A549 (cell line): ENCODE data around the gene GULP1. TPM values are rescaled to one million over a fixed set of nuclear protein-coding genes. Genes with fewer than 3 reads are reported as not detected.

Experiments used
- ATAC-seq, 2 experiments: fragments of 200-7000 bp in 1 of 2; fragments of >200 bp in 1 of 2; cut with Nextera tagmentation in 1 of 2; cut with Tn5 transposase in 1 of 2; 3 replicates each; pipeline versions ENCODE4 v1.8.0 to v1.9.1; 2018 to 2020; ENCODE audit warnings: mild to moderate bottlenecking in 1 of 2, moderate library complexity in 1 of 2
- CTCF ChIA-PET: fragments of 300-600 bp; sonication (Branson Sonifier 250); formaldehyde crosslinking; extraction: SDS; loops from one replicate; lab custom pipeline; 2021; ENCODE audit warnings: antibody characterized with exemption, inconsistent platforms; lab: Yijun Ruan, JAX
- POLR2A ChIA-PET: fragments of 350-600 bp; formaldehyde crosslinking; extraction: SDS; loops from one replicate; lab custom pipeline; 2021; ENCODE audit warnings: antibody characterized with exemption, inconsistent platforms; lab: Yijun Ruan, JAX
- DNase-seq, 2 experiments: peaks; one replicate each; pipeline versions ENCODE4 v3.0.0 to v3.0.0-alpha.2; 2011 to 2016; ENCODE audit warnings: low read depth in 1 of 2, low spot score in 1 of 2
- FAIRE-seq: peaks from 2 replicates; lab custom pipeline; 2011; peaks lifted over from hg19 to GRCh38; lab: Jason Lieb, UNC
- H3K27ac ChIP-seq, 2 experiments: fragments of >200 bp; sonication (Bioruptor Twin); formaldehyde crosslinking; 3 replicates each; pipeline ENCODE4 v1.5.1; 2016 to 2017
- H3K4me1 ChIP-seq: fragments of >200 bp; sonication (Bioruptor Twin); formaldehyde crosslinking; 3 replicates; pipeline ENCODE4 v1.6.1; 2016
- H3K4me2 ChIP-seq: fragments of >200 bp; sonication (Bioruptor Twin); formaldehyde crosslinking; 3 replicates; pipeline ENCODE4 v1.6.1; 2016
- H3K4me3 ChIP-seq: fragments of >200 bp; sonication (Bioruptor Twin); formaldehyde crosslinking; 3 replicates; pipeline ENCODE4 v1.5.1; 2016
- H3K9me3 ChIP-seq: fragments of >200 bp; sonication (Bioruptor Twin); formaldehyde crosslinking; 3 replicates; pipeline ENCODE4 v1.6.1; 2016
- BHLHE40 ChIP-seq: IDR thresholded peaks from 2 replicates; pipeline ENCODE4 v1.6.1; 2012; ENCODE audit warnings: low read depth, low read length, inconsistent platforms
- CBX8 ChIP-seq: fragments of 200-600 bp; sonication (generic); IDR thresholded peaks from 2 replicates; pipeline ENCODE4 v1.6.1; 2016
- CHD2 ChIP-seq: fragments of 150-350 bp; IDR thresholded peaks from 2 replicates; pipeline ENCODE4 v1.6.1; 2014; ENCODE audit warnings: low read length; ENCODE audit not compliant: partially characterized antibody
- EHF ChIP-seq: fragments of 250-450 bp; sonication (Bioruptor Pico); IDR thresholded peaks from 2 replicates; pipeline ENCODE4 v1.5.0; 2020; ENCODE audit warnings: mild to moderate bottlenecking
- EP300 ChIP-seq, 2 experiments: fragments of >200 bp; sonication (Bioruptor Twin); formaldehyde crosslinking; IDR thresholded peaks; 2 replicates in 1 of 2; 3 replicates in 1 of 2; pipeline ENCODE4 v1.6.1; 2016 to 2017
- GATA3 ChIP-seq: IDR thresholded peaks from 2 replicates; pipeline ENCODE4 v1.6.1; 2012; ENCODE audit warnings: borderline replicate concordance
- HMGXB4 ChIP-seq: fragments of 250-450 bp; sonication (Bioruptor Pico); IDR thresholded peaks from 2 replicates; pipeline ENCODE4 v1.5.0; 2021; ENCODE audit warnings: mild to moderate bottlenecking, moderate library complexity, borderline replicate concordance
- HOXB5 ChIP-seq: fragments of 250-450 bp; sonication (Bioruptor Pico); IDR thresholded peaks from 2 replicates; pipeline ENCODE4 v1.5.0; 2020; ENCODE audit warnings: mild to moderate bottlenecking, moderate library complexity
- JUN ChIP-seq, 2 experiments: fragments of >200 bp; sonication (Bioruptor Twin); formaldehyde crosslinking; IDR thresholded peaks; 2 replicates in 1 of 2; 3 replicates in 1 of 2; pipeline ENCODE4 v1.6.1; 2016 to 2017
- KDM5A ChIP-seq: fragments of 200-600 bp; sonication (generic); IDR thresholded peaks from 2 replicates; pipeline ENCODE4 v1.6.1; 2016; ENCODE audit warnings: antibody characterized with exemption, mild to moderate bottlenecking
- NFE2L2 ChIP-seq: fragments of 150-350 bp; conservative IDR thresholded peaks from 2 replicates; pipeline ENCODE4 v1.6.1; 2014; ENCODE audit warnings: low read length
- NPAS2 ChIP-seq: fragments of 250-450 bp; sonication (Bioruptor Pico); IDR thresholded peaks from 2 replicates; pipeline ENCODE4 v1.8.0; 2022; ENCODE audit warnings: mild to moderate bottlenecking, moderate library complexity, borderline replicate concordance
- NR3C1 ChIP-seq: fragments of >200 bp; sonication (Bioruptor Twin); formaldehyde crosslinking; IDR thresholded peaks from 3 replicates; pipeline ENCODE4 v1.6.1; 2017
- POLR2A ChIP-seq: IDR thresholded peaks from 2 replicates; pipeline ENCODE4 v1.6.1; 2012; ENCODE audit warnings: mild to moderate bottlenecking, low read length
- RARB ChIP-seq: fragments of 250-450 bp; sonication (Bioruptor Pico); IDR thresholded peaks from 2 replicates; pipeline ENCODE4 v1.8.0; 2021; ENCODE audit warnings: mild to moderate bottlenecking, moderate library complexity
- RFX5 ChIP-seq: fragments of 450-650 bp; IDR thresholded peaks from 2 replicates; pipeline ENCODE4 v1.7.1; 2014; ENCODE audit warnings: antibody characterized with exemption, mild to moderate bottlenecking, moderate library complexity
- RNF2 ChIP-seq: fragments of 200-600 bp; sonication (generic); IDR thresholded peaks from 2 replicates; pipeline ENCODE4 v1.6.1; 2016; ENCODE audit warnings: low read depth, mild to moderate bottlenecking, antibody characterized with exemption, moderate library complexity, borderline replicate concordance
- ZC3H11A ChIP-seq: fragments of 450-650 bp; IDR thresholded peaks from 2 replicates; pipeline ENCODE4 v1.6.1; 2014; ENCODE audit warnings: antibody characterized with exemption, mild to moderate bottlenecking
- ZFP36 ChIP-seq: fragments of 450-650 bp; IDR thresholded peaks from 2 replicates; pipeline ENCODE4 v1.6.1; 2014; ENCODE audit warnings: borderline replicate concordance; ENCODE audit not compliant: partially characterized antibody
- WGBS: methylation state at CpG from one replicate; pipeline ENCODE4 v1.1.6; 2017; ENCODE audit errors: missing lambda C conversion rate; 5-methylcytosine and 5-hydroxymethylcytosine counted together
- polyA plus RNA-seq, 4 experiments: library from polyadenylated mRNA; depleted of rRNA in 3 of 4; stranded (reverse); fragments of >200 nt; fragmentation: RNase III in 1 of 4; extraction: RNeasy Plus Mini Kit Qiagen cat#74134 plus additional on column Dnase treatment in 1 of 4; gene quantifications; 2 replicates in 3 of 4; 3 replicates in 1 of 4; pipeline ENCODE4 v1.2.3, GENCODE V29; 2011 to 2017
- TF ChIP-seq, protein P1 (sequence below): fragments of 200-600 bp; sonication (generic); IDR thresholded peaks from 2 replicates; pipeline ENCODE4 v1.6.1; 2016; ENCODE audit warnings: antibody characterized with exemption, mild to moderate bottlenecking, moderate library complexity
- TF ChIP-seq, protein P2 (sequence below): fragments of 150-350 bp; IDR thresholded peaks from 2 replicates; pipeline ENCODE4 v1.6.1; 2014; ENCODE audit warnings: low read depth, mild to moderate bottlenecking, low read length

GULP1 gene
- polyA plus RNA-seq, 2 of the 4 experiments (the other 2 are of a cell fraction): 30.7 to 89.2 TPM

DNA sequence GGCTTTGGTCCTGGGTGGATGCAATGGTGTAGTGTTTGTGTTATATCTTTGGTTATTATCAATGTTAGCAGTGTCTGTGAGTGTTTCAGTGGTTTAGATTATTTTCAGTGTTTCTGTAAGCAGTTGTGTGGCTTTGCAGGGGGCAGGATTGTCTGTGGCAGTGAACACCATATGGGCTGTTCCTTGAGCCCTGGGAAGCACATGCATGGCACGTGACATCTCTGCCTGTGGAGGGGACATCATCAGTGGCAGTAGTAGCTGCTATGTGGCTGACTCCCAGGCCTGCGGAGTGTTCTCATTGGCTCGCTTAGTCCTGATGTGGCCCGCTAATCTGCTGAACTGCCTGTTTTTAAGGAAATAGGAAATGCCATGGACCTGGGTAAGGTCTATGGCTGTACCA lies 327.5 kb downstream of the GULP1 start (continued):
- no peak for TF ChIP-seq HMGXB4 (CRISPR knock-in tag)
- TF ChIP-seq NPAS2 (CRISPR knock-in tag): no peak
- no peak for TF ChIP-seq RNF2
- no peak for TF ChIP-seq EHF (CRISPR knock-in tag)
- no peak for TF ChIP-seq KDM5A

DNA sequence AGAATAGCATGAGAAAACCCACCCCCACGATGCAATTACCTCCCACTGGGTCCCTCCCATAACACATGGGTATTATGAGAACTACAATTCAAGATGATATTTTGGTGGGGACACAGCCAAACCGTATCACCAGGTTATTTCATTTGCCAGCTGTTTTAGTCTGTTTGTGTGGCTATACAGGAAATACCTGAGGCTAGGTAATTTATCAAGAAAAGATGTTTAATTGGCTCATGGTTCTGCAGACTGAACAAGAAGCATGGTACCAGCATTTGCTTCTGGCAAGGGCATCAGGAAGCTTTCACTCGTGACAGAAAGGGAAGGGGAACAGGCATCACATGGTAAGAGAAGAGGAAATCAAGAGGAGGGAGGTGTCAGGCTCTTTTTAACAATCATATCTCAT lies 329.2 kb downstream of the GULP1 start:
- no peak for FAIRE-seq
- ATAC-seq: no peak
- Histone ChIP-seq H3K4me2 (no peak overlapping the region), H3K4me1 (no peaks in the 10 kb centered on the region), H3K4me3 (no peak overlapping the region), H3K9me3 (no peaks in the 10 kb centered on the region), H3K27ac (no peak overlapping the region)
- TF ChIP-seq, protein P1, sequence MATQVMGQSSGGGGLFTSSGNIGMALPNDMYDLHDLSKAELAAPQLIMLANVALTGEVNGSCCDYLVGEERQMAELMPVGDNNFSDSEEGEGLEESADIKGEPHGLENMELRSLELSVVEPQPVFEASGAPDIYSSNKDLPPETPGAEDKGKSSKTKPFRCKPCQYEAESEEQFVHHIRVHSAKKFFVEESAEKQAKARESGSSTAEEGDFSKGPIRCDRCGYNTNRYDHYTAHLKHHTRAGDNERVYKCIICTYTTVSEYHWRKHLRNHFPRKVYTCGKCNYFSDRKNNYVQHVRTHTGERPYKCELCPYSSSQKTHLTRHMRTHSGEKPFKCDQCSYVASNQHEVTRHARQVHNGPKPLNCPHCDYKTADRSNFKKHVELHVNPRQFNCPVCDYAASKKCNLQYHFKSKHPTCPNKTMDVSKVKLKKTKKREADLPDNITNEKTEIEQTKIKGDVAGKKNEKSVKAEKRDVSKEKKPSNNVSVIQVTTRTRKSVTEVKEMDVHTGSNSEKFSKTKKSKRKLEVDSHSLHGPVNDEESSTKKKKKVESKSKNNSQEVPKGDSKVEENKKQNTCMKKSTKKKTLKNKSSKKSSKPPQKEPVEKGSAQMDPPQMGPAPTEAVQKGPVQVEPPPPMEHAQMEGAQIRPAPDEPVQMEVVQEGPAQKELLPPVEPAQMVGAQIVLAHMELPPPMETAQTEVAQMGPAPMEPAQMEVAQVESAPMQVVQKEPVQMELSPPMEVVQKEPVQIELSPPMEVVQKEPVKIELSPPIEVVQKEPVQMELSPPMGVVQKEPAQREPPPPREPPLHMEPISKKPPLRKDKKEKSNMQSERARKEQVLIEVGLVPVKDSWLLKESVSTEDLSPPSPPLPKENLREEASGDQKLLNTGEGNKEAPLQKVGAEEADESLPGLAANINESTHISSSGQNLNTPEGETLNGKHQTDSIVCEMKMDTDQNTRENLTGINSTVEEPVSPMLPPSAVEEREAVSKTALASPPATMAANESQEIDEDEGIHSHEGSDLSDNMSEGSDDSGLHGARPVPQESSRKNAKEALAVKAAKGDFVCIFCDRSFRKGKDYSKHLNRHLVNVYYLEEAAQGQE: no peak
- TF ChIP-seq NPAS2 (CRISPR knock-in tag): no peak
- TF ChIP-seq, protein P2, sequence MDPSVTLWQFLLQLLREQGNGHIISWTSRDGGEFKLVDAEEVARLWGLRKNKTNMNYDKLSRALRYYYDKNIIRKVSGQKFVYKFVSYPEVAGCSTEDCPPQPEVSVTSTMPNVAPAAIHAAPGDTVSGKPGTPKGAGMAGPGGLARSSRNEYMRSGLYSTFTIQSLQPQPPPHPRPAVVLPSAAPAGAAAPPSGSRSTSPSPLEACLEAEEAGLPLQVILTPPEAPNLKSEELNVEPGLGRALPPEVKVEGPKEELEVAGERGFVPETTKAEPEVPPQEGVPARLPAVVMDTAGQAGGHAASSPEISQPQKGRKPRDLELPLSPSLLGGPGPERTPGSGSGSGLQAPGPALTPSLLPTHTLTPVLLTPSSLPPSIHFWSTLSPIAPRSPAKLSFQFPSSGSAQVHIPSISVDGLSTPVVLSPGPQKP: no peak
- TF ChIP-seq NFE2L2: no peak
- no peak for TF ChIP-seq BHLHE40
- TF ChIP-seq POLR2A: no peak
- no peak for TF ChIP-seq RARB (CRISPR knock-in tag)
- TF ChIP-seq RFX5: no peak
- no peak for TF ChIP-seq HOXB5 (CRISPR knock-in tag)
- no peak for TF ChIP-seq CHD2
- no peak for TF ChIP-seq JUN (IDR thresholded peaks at IDR 0.05)
- TF ChIP-seq CBX8: no peak
- no peak for TF ChIP-seq ZC3H11A
- no peak for TF ChIP-seq ZFP36
- no peak for TF ChIP-seq EP300 (IDR thresholded peaks at IDR 0.05)
- no peak for TF ChIP-seq HMGXB4 (CRISPR knock-in tag)
- TF ChIP-seq GATA3: no peak
- no peak for TF ChIP-seq NR3C1
- CTCF ChIA-PET: no interaction called here
- DNase-seq: no peak
- POLR2A ChIA-PET: no interaction called here
- 10% methylated on average over 3 of the region's 3 CpGs for WGBS
